WTC11 (cell line): ENCODE measurements around the gene RAD21L1.

Source experiments
- CTCF ChIP-seq: fragments of 200-600 bp; IDR thresholded peaks from 2 replicates; pipeline ENCODE4 v1.8.0; 2022; ENCODE audit warnings: antibody characterized with exemption
- E2F1 ChIP-seq: sonication (generic); formaldehyde crosslinking; IDR thresholded peaks from 2 replicates; pipeline ENCODE4 v1.8.0; 2022; ENCODE audit warnings: mild to moderate bottlenecking, missing genetic modification reagents
- STAT6 ChIP-seq: sonication (generic); formaldehyde crosslinking; conservative IDR thresholded peaks from 2 replicates; pipeline ENCODE4 v1.8.1; 2023; ENCODE audit warnings: mild to moderate bottlenecking, low read depth, missing genetic modification reagents, moderate library complexity

GRCh38 chr20:1269850-1270249, 44.0 kb downstream of the RAD21L1 start:
- TF ChIP-seq E2F1 (CRISPR knock-in tag), result no peak
- no peak for TF ChIP-seq CTCF
- no peak for TF ChIP-seq STAT6 (CRISPR knock-in tag)
